Measurements from ENCODE around the gene IDI2. TPM values are rescaled to one million over a fixed set of nuclear protein-coding genes. Genes with fewer than 3 reads are reported as not detected.

The IDI2 gene
- total RNA-seq, 2 experiments from 2014 or later = not detected

DNA sequence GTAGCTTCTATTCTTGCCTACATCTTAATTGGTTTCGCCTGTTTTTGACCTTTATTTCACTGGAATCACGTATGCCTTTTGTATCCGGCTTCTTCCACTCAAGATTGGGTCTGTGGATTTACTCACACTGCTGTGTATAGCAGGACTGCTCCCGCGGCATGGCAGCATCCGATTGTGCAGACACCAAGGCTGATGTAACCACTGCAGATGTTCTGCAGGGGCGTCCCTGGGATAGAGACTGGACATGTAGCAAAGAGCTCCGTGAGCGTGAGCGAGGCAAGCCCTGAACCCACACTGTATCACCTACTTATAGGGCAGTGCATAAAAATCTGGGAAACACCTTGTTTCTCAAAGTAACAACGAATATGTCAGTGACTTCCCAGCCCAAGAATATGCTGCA, 11.4 kb upstream of the IDI2 start:
- Mint-ChIP-seq H3K27me3 (no peaks in the 10 kb centered on the region), H3K36me3 (ENCODE audit: low read depth) (peaks cover 24% of the 10 kb centered on the region), H3K9me3 (no peaks in the 10 kb centered on the region), H3K4me1 (ENCODE audit: low read depth) (peaks cover 7% of the 10 kb centered on the region), H3K4me3 (no peak overlapping the region), H3K27ac (no peak overlapping the region)
- intact Hi-C loops (cut with micrococcal nuclease) = no loop called here
- no peak for ATAC-seq
- ChIA-PET POLR2A (interaction anchor here (1.1 to 1.9 kb wide), 5 partner anchors 9 to 49 kb away, joined by 3 to 6 read pairs (median 4); partner anchors contain the start of genes GTPBP4 and IDI1), CTCF (interaction anchor here (1.5 kb wide), 1 partner anchor 34 kb away, joined by 3 read pairs; no protein-coding TSS in a partner anchor)
- TF ChIP-seq, protein P1, sequence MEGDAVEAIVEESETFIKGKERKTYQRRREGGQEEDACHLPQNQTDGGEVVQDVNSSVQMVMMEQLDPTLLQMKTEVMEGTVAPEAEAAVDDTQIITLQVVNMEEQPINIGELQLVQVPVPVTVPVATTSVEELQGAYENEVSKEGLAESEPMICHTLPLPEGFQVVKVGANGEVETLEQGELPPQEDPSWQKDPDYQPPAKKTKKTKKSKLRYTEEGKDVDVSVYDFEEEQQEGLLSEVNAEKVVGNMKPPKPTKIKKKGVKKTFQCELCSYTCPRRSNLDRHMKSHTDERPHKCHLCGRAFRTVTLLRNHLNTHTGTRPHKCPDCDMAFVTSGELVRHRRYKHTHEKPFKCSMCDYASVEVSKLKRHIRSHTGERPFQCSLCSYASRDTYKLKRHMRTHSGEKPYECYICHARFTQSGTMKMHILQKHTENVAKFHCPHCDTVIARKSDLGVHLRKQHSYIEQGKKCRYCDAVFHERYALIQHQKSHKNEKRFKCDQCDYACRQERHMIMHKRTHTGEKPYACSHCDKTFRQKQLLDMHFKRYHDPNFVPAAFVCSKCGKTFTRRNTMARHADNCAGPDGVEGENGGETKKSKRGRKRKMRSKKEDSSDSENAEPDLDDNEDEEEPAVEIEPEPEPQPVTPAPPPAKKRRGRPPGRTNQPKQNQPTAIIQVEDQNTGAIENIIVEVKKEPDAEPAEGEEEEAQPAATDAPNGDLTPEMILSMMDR (IDR thresholded peaks at IDR 0.05) = no peak
- no peak for DNase-seq

DNA sequence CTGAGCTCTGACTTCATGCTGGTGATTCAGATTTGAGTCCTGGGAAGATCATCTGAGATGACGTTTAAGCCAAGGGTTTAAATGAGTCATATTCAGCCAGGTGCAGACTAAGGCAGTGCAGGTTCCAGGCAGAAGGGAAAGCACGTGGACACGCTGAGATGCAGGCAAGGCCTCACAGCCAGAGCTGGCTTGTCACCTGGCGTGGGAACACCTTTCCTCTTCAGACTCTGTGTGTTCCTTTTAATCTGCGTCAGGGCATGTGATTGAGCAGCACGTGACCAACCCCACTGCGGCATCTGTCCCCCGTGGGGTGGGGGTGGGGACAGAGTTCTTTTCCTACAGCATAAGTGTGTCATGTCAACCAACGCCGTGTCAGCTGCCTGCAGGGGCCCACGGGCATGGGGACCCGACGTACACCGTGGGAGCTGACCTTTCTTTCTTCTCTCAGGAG, 10.7 kb upstream of the IDI2 start:
- Mint-ChIP-seq H3K9me3 (no peaks in the 10 kb centered on the region), H3K36me3 (ENCODE audit: low read depth) (peaks cover 23% of the 10 kb centered on the region), H3K4me1 (ENCODE audit: low read depth) (peaks cover 7% of the 10 kb centered on the region), H3K27ac (peak overlapping the region; percentile 49), H3K4me3 (no peak overlapping the region), H3K27me3 (no peaks in the 10 kb centered on the region)
- POLR2A ChIA-PET = interaction anchor here (0.8 to 1.9 kb wide), 9 partner anchors 9 to 48 kb away, joined by 3 to 6 read pairs (median 4); partner anchors contain the start of genes GTPBP4 and IDI1
- intact Hi-C loops (cut with micrococcal nuclease) = no loop called here
- ATAC-seq (peak; percentile 87), DNase-seq (peak; percentile 41)
- CTCF ChIA-PET = interaction anchor here (1.5 kb wide), 1 partner anchor 33 kb away, joined by 3 read pairs; no protein-coding TSS in a partner anchor
- TF ChIP-seq, protein P1 (IDR thresholded peaks at IDR 0.05) = no peak

DNA sequence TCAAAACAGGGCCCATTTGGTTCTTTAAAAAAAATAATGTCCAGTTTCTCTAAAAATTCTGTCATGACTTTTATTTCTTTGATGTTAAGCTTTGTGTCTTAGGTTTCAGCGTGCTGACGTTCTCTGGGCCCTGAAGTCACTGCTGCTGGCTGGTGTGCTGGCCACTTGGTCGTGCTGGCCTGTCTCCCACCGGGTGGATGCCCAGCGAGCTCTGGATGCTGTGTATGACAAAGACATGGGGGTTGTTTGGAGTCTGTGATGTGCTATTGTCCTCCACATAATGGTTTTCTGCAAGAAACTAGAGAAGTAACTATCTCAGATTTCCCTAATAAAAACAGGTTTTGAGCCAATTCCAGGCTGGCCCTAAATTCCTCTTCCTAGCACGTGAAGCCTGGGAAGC, 9.5 kb upstream of the IDI2 start:
- Mint-ChIP-seq H3K27ac (no peak overlapping the region), H3K9me3 (no peaks in the 10 kb centered on the region), H3K27me3 (no peaks in the 10 kb centered on the region), H3K36me3 (ENCODE audit: low read depth) (peaks cover 14% of the 10 kb centered on the region), H3K4me3 (no peak overlapping the region), H3K4me1 (ENCODE audit: low read depth) (peaks cover 7% of the 10 kb centered on the region)
- ChIA-PET POLR2A (interaction anchor here (0.8 to 1.5 kb wide), 7 partner anchors 14 to 42 kb away, joined by 3 to 4 read pairs (median 3); no protein-coding TSS in a partner anchor), CTCF (no interaction called here)
- intact Hi-C loops (cut with micrococcal nuclease) = no loop called here
- TF ChIP-seq, protein P1 (IDR thresholded peaks at IDR 0.05) = no peak
- DNase-seq = no peak
- no peak for ATAC-seq

DNA sequence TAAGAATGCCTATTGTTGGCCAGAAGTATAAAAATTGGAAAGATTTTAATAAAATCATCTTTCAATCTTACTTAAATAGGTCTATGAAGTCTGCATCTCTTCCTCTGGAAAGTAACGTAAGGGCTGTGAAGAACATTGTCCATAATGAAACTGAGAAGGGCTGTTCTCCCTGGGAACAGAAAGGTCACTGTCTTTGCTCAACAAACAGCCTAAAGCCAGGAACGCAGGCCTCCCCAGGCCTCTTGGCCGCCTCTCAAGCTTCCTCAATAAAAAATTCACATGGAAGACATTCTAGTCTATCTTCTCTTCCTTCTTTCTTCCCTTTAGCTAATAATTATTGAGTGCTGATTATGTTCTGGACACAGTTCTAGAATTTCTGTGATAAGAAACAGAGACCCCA, 9.1 kb upstream of the IDI2 start:
- no peak for DNase-seq
- ATAC-seq = no peak
- Mint-ChIP-seq H3K4me1 (ENCODE audit: low read depth) (peaks cover 7% of the 10 kb centered on the region), H3K36me3 (ENCODE audit: low read depth) (peaks cover 11% of the 10 kb centered on the region), H3K27me3 (no peaks in the 10 kb centered on the region), H3K27ac (no peak overlapping the region), H3K9me3 (no peaks in the 10 kb centered on the region), H3K4me3 (no peak overlapping the region)
- intact Hi-C loops (cut with micrococcal nuclease) = no loop called here
- ChIA-PET POLR2A (interaction anchor here (1.1 to 1.2 kb wide), 2 partner anchors 19 to 39 kb away, joined by 3 read pairs; no protein-coding TSS in a partner anchor), CTCF (no interaction called here)
- TF ChIP-seq, protein P1 (IDR thresholded peaks at IDR 0.05) = no peak

DNA sequence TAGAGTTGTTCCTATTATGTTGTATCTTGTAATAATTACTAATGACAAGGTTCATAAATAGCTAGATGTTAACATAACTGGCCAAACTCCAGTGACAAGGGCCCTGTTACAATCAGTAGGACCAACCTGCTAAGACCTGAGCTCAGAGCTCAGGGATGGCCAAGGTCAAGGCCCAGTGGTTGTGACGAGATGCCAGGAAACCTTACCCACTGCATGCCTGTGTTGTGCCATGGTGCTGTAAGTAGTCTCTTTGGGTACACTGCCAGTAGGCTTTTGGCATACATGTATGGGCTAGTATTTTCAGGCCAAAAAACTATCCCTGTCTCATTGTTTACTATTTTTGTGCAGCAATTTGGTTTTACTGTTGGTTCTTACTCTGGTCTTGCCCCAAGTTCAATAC, 7.9 kb upstream of the IDI2 start:
- no peaks in the 10 kb centered on the region for H3K9me3 Mint-ChIP-seq
- peaks cover 11% of the 10 kb centered on the region for H3K36me3 Mint-ChIP-seq (ENCODE audit: low read depth)
- H3K27ac Mint-ChIP-seq = no peak overlapping the region
- TF ChIP-seq, protein P1 (IDR thresholded peaks at IDR 0.05) = no peak
- ChIA-PET CTCF (no interaction called here), POLR2A (interaction anchor here (1.7 kb wide), 1 partner anchor 9 kb away, joined by 4 read pairs; no protein-coding TSS in a partner anchor)
- H3K27me3 Mint-ChIP-seq = no peaks in the 10 kb centered on the region
- peaks cover 7% of the 10 kb centered on the region for H3K4me1 Mint-ChIP-seq (ENCODE audit: low read depth)
- intact Hi-C loops (cut with micrococcal nuclease) = no loop called here
- H3K4me3 Mint-ChIP-seq = no peak overlapping the region
- ATAC-seq (no peak), DNase-seq (no peak)
